T-cell (primary cell): ENCODE data around the gene FLVCR1. TPM values are rescaled to one million over a fixed set of nuclear protein-coding genes. Genes with fewer than 3 reads are reported as not detected.
"Not testable (repeated sequence)": the region's sequence is repeated elsewhere in the genome, so short reads cannot be mapped to it uniquely, and the experiment has no call there.

Experiments used
- ATAC-seq, 4 experiments: fragments of 200-7000 bp in 3 of 4; fragments of 150-1000 bp in 1 of 4; cut with Tn5 transposase; replicated peaks in 1 of 4; 1 replicate in 3 of 4; 2 replicates in 1 of 4; pipeline ENCODE4 v1.10.0; 2021; ENCODE audit warnings: moderate library complexity in 3 of 4, mild to moderate bottlenecking in 2 of 4, moderate number of reproducible peaks in 1 of 4
- CTCF ChIA-PET, 2 donors: fragments of 300-600 bp; sonication (Branson Sonifier 250); formaldehyde crosslinking; loops; one replicate each; lab custom pipeline; 2022; ENCODE audit warnings: antibody characterized with exemption in 2 of 2; lab: Charles Lee
- POLR2A ChIA-PET, 2 donors: fragments of 300-600 bp; sonication (Branson Sonifier 250); formaldehyde crosslinking; loops; one replicate each; lab custom pipeline; 2022; ENCODE audit warnings: antibody characterized with exemption in 2 of 2; lab: Charles Lee
- DNase-seq, 35 experiments: peaks; one replicate each; pipeline versions ENCODE4 v3.0.0 to v3.0.0-alpha.2; 2013 to 2023
- H3K27ac ChIP-seq: one replicate; pipeline ENCODE4 v1.5.1; 2013; ENCODE audit warnings: low read length
- H3K27me3 ChIP-seq, 2 experiments: replicated peaks in 1 of 2; 1 replicate in 1 of 2; 2 replicates in 1 of 2; pipeline versions ENCODE4 v1.6.1 to v1.7.0; 2013; ENCODE audit warnings: low read length in 1 of 2, mixed read lengths in 1 of 2; ENCODE audit not compliant: control insufficient read depth in 2 of 2, insufficient read depth in 2 of 2; ENCODE audit errors: extremely low read depth in 1 of 2
- H3K36me3 ChIP-seq, 2 donors: 1 replicate in 1 of 2; 2 replicates in 1 of 2; pipeline versions ENCODE4 v1.6.1 to v1.7.0; 2013; ENCODE audit warnings: low read length in 1 of 2; ENCODE audit not compliant: control insufficient read depth in 2 of 2, insufficient read depth in 1 of 2; ENCODE audit errors: extremely low read depth in 1 of 2
- H3K4me1 ChIP-seq, 2 experiments: 1 replicate in 1 of 2; 2 replicates in 1 of 2; pipeline versions ENCODE4 v1.6.1 to v1.7.0; 2013; ENCODE audit warnings: low read length in 2 of 2, mixed read lengths in 1 of 2; ENCODE audit not compliant: insufficient read depth in 2 of 2, control insufficient read depth in 1 of 2; ENCODE audit errors: extremely low read depth in 1 of 2
- H3K4me3 ChIP-seq, 2 donors: 1 replicate in 1 of 2; 2 replicates in 1 of 2; pipeline versions ENCODE4 v1.5.1 to v1.7.0; 2013; ENCODE audit warnings: mild to moderate bottlenecking in 2 of 2, low read length in 1 of 2, moderate library complexity in 1 of 2; ENCODE audit not compliant: control insufficient read depth in 1 of 2; ENCODE audit errors: extremely low read depth in 1 of 2
- H3K9me3 ChIP-seq: 2 replicates; pipeline ENCODE4 v1.7.0; 2013
- H3K27ac Mint-ChIP-seq, 2 donors: one replicate each; pipeline ENCODE4 v1.8.0; 2020 to 2021; ENCODE audit warnings: mild to moderate bottlenecking in 2 of 2, mixed read lengths in 2 of 2
- H3K27me3 Mint-ChIP-seq, 2 donors: one replicate each; pipeline ENCODE4 v1.8.0; 2021 to 2022; ENCODE audit warnings: mixed read lengths in 2 of 2
- H3K36me3 Mint-ChIP-seq: one replicate; pipeline ENCODE4 v1.8.0; 2021; ENCODE audit warnings: mixed read lengths
- H3K4me1 Mint-ChIP-seq, 3 donors: one replicate each; pipeline ENCODE4 v1.8.0; 2020 to 2022; ENCODE audit warnings: mixed read lengths in 3 of 3, mild to moderate bottlenecking in 1 of 3
- H3K4me3 Mint-ChIP-seq, 3 donors: one replicate each; pipeline ENCODE4 v1.8.0; 2020 to 2022; ENCODE audit warnings: mild to moderate bottlenecking in 3 of 3, mixed read lengths in 3 of 3, moderate library complexity in 3 of 3
- H3K9me3 Mint-ChIP-seq, 3 donors: one replicate each; pipeline ENCODE4 v1.8.0; 2020 to 2022; ENCODE audit warnings: mixed read lengths in 3 of 3
- WGBS: methylation state at CpG from one replicate; pipeline ENCODE4 v1.1.5; 2013; ENCODE audit warnings: missing lambda C conversion rate; ENCODE audit not compliant: insufficient coverage; 5-methylcytosine and 5-hydroxymethylcytosine counted together
- total RNA-seq, 35 experiments: library from RNA in 6 of 35; stranded (reverse) in 6 of 35; fragments of 120-200 nt in 1 of 35; gene quantifications; one replicate each; pipeline versions ENCODE4 v1.2.1 to v1.2.4 and lab custom pipeline; 2013 to 2026

The FLVCR1 gene
- total RNA-seq, 5 donors from 2014 or later (not counting 1 experiment from before 2014, with no cell fraction given) = 8.5 to 10.8 (median 9.5) TPM

GRCh38 chr1:212892108-212892507 is 34.0 kb downstream of the FLVCR1 start:
- Histone ChIP-seq H3K27ac (no peak overlapping the region), H3K36me3 (peaks cover 0 to 55% of the 10 kb centered on the region in 2 donors), H3K27me3 (no peaks in the 10 kb centered on the region), H3K4me1 (no peaks in the 10 kb centered on the region), H3K9me3 (no peaks in the 10 kb centered on the region), H3K4me3 (no peak overlapping the region)
- Mint-ChIP-seq H3K36me3 (peaks cover 73% of the 10 kb centered on the region), H3K4me3 (no peak overlapping the region), H3K4me1 (no peaks in the 10 kb centered on the region), H3K27ac (no peak overlapping the region), H3K27me3 (no peaks in the 10 kb centered on the region), H3K9me3 (peaks cover 0 to 2% (median 0%) of the 10 kb centered on the region in 3 donors)
- ChIA-PET POLR2A (no interaction called here), CTCF (interaction anchor here in 1 of 2 donors (0.6 kb wide), 1 partner anchor 227 kb away, joined by 3 read pairs; no protein-coding TSS in a partner anchor)
- no peak for ATAC-seq
- no peak for DNase-seq
- WGBS = no CpG with 5 or more reads among the region's 1 CpG

GRCh38 chr1:212899845-212900244 is 41.8 kb downstream of the FLVCR1 start:
- Histone ChIP-seq H3K9me3 (no peaks in the 10 kb centered on the region), H3K4me1 (no peaks in the 10 kb centered on the region), H3K27ac (no peak overlapping the region), H3K36me3 (peaks cover 0 to 20% of the 10 kb centered on the region in 2 donors), H3K27me3 (no peaks in the 10 kb centered on the region), H3K4me3 (no peak overlapping the region)
- Mint-ChIP-seq H3K27ac (no peak overlapping the region), H3K36me3 (peaks cover 54% of the 10 kb centered on the region), H3K4me3 (no peak overlapping the region), H3K27me3 (no peaks in the 10 kb centered on the region), H3K4me1 (no peaks in the 10 kb centered on the region), H3K9me3 (peaks cover 13 to 30% (median 26%) of the 10 kb centered on the region in 3 donors)
- WGBS = 83% methylated on average over 1 of the region's 1 CpG
- no peak for ATAC-seq
- CTCF ChIA-PET = no interaction called here
- no peak for DNase-seq
- POLR2A ChIA-PET = no interaction called here

GRCh38 chr1:212901290-212901689 is 43.2 kb downstream of the FLVCR1 start:
- WGBS = no CpG with 5 or more reads among the region's 2 CpGs
- H3K36me3 Mint-ChIP-seq = peaks cover 42% of the 10 kb centered on the region
- POLR2A ChIA-PET = interaction anchor here in 1 of 2 donors (0.7 kb wide), 1 partner anchor 33 kb away, joined by 7 read pairs; no protein-coding TSS in a partner anchor
- no peak overlapping the region for H3K27ac Mint-ChIP-seq
- ATAC-seq (no peak), DNase-seq (no peak)
- H3K4me1 Mint-ChIP-seq = no peaks in the 10 kb centered on the region
- no peak overlapping the region for H3K27ac ChIP-seq
- CTCF ChIA-PET = interaction anchor here in 1 of 2 donors (0.6 kb wide), 1 partner anchor 88 kb away, joined by 3 read pairs; no protein-coding TSS in a partner anchor
- H3K4me3 Mint-ChIP-seq = no peak overlapping the region
- no peaks in the 10 kb centered on the region for H3K4me1 ChIP-seq
- H3K27me3 ChIP-seq = no peaks in the 10 kb centered on the region
- H3K4me3 ChIP-seq = no peak overlapping the region
- H3K9me3 Mint-ChIP-seq = peaks cover 13 to 39% (median 25%) of the 10 kb centered on the region in 3 donors
- H3K9me3 ChIP-seq = no peaks in the 10 kb centered on the region
- H3K36me3 ChIP-seq = peaks cover 0 to 14% of the 10 kb centered on the region in 2 donors
- H3K27me3 Mint-ChIP-seq = no peaks in the 10 kb centered on the region

- Mint-ChIP-seq H3K9me3 (peaks cover 13 to 39% (median 24%) of the 10 kb centered on the region in 3 donors), H3K27ac (no peak overlapping the region), H3K4me1 (no peaks in the 10 kb centered on the region), H3K36me3 (peaks cover 40% of the 10 kb centered on the region), H3K4me3 (no peak overlapping the region), H3K27me3 (no peaks in the 10 kb centered on the region)
- POLR2A ChIA-PET = no interaction called here
- Histone ChIP-seq H3K27ac (no peak overlapping the region), H3K9me3 (no peaks in the 10 kb centered on the region), H3K4me1 (no peaks in the 10 kb centered on the region), H3K4me3 (no peak overlapping the region), H3K27me3 (no peaks in the 10 kb centered on the region), H3K36me3 (peaks cover 0 to 10% of the 10 kb centered on the region in 2 donors)
- no peak for DNase-seq
- WGBS = no CpG with 5 or more reads among the region's 3 CpGs
- no peak for ATAC-seq
- CTCF ChIA-PET = no interaction called here
These were observed 44.0 kb downstream of the FLVCR1 start for GRCh38 chr1:212902054-212902453.

- no peak for ATAC-seq
- Mint-ChIP-seq H3K4me1 (no peaks in the 10 kb centered on the region), H3K9me3 (peaks cover 13 to 39% (median 24%) of the 10 kb centered on the region in 3 donors), H3K36me3 (peaks cover 25% of the 10 kb centered on the region), H3K4me3 (no peak overlapping the region), H3K27me3 (peaks cover 0 to 1% of the 10 kb centered on the region in 2 donors), H3K27ac (no peak overlapping the region)
- CTCF ChIA-PET = no interaction called here
- DNase-seq = no peak
- H3K9me3 ChIP-seq = no peaks in the 10 kb centered on the region
- H3K27ac ChIP-seq = no peak overlapping the region
- no peak overlapping the region for H3K4me3 ChIP-seq
- POLR2A ChIA-PET = no interaction called here
- no peaks in the 10 kb centered on the region for H3K4me1 ChIP-seq
- peaks cover 0 to 4% of the 10 kb centered on the region in 2 donors for H3K36me3 ChIP-seq
- H3K27me3 ChIP-seq = no peaks in the 10 kb centered on the region
- WGBS = no CpG with 5 or more reads among the region's 1 CpG
These were observed 45.6 kb downstream of the FLVCR1 start for GRCh38 chr1:212903664-212904063.

- peaks cover 0 to 20% (median 2%) of the 10 kb centered on the region in 3 donors for H3K9me3 Mint-ChIP-seq
- H3K27me3 Mint-ChIP-seq, H3K4me3 ChIP-seq, H3K36me3 ChIP-seq, H3K27me3 ChIP-seq, H3K27ac ChIP-seq, H3K36me3 Mint-ChIP-seq, POLR2A ChIA-PET, H3K4me3 Mint-ChIP-seq, DNase-seq, H3K4me1 Mint-ChIP-seq, H3K9me3 ChIP-seq, CTCF ChIA-PET, H3K4me1 ChIP-seq, H3K27ac Mint-ChIP-seq, ATAC-seq: not testable (repeated sequence)
- WGBS = 94% methylated on average over 8 of the region's 12 CpGs
These were observed 50.0 kb downstream of the FLVCR1 start for GRCh38 chr1:212908071-212908470.
